HG03521 (cell line): ENCODE data around the gene WDFY4.

ENCODE experiments used
- ATAC-seq: cut with Tn5 transposase; IDR thresholded peaks from one replicate; pipeline ENCODE4 v1.9.1; 2021; ENCODE audit warnings: mild to moderate bottlenecking, moderate library complexity; ENCODE audit not compliant: unreplicated experiment

Gene WDFY4

GRCh38 chr10:49007129-49007528 lies 322.5 kb downstream of the WDFY4 start:
- no peak for ATAC-seq

- no peak for ATAC-seq
Measured at GRCh38 chr10:49008091-49008490, 323.4 kb downstream of the WDFY4 start.

DNA sequence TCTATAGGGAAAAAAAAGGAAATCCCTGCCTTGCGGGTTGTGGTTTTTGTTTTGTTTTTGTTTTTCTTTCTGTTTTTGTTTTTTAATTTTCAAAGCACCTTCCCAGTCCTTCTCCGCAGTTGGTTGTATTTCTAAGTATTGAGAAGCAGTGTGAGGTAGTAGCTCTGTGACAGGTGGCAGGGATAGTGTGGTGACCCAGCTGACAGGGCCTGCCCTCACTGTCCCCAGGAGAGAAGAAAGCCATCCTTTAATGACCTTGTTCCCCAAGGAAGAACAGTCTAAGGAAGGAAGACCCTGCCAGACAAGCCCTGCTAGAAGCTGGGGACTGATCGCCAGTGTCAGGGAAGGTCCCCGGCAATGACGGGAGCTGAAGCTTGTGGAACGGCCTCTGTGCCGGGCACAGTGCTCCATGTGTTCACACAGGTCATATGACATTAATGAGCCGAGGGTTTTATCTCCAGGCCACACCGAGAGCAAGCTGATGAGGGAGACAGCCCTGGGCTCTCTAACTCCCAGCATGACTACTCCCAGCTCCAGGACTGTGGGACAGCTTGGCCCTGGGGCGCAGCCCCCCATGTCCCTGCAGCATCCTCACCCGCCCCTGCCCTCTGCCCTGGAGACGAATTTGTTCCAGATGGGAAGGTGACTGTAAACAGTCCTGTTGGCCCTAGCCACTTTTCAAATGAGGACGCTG lies 324.0 kb downstream of the WDFY4 start:
- ATAC-seq: no peak

DNA sequence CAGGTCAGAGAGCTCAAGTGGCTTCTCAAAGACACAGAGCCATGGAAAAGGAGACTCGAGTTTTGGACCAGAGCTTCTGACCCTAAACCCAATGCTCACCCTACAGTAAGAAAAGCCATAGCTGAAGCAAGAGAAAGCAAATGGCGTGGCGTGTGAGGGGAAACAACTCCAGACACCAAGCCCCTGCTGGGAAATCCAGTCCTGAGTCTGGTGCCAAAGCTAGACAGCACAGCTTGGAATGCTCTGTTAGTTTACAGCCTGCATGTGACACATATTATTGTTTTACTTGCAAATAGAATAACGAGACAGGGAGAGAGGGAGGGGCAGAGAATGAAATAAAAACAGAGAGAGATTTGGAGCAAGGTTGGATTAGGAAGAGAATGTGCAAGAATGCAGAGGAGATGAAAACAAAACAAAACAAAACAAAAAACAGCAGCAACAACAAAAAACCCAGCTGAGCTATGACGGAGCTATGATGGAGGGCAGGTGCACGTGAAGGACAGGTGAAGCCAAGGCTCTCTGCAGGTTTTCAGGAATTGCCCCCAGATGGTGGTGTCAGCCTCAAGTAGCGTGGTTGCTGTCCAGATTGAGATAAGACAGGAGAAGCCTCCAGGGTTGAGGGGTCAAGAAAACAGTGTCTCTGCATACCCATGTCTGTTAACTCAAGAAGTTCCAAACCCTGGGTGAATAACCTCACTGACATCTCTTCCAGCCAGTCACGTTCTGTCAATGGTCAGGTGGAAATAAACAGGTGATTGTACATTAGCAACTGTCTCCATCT lies 324.7 kb downstream of the WDFY4 start:
- no peak for ATAC-seq

GRCh38 chr10:49010295-49010694 lies 325.6 kb downstream of the WDFY4 start:
- no peak for ATAC-seq

- ATAC-seq: no peak
Measured at GRCh38 chr10:49010865-49011264, 326.2 kb downstream of the WDFY4 start.

- ATAC-seq: no peak
Measured at GRCh38 chr10:49011756-49012155, 327.1 kb downstream of the WDFY4 start.

GRCh38 chr10:49012603-49013002 lies 327.9 kb downstream of the WDFY4 start:
- ATAC-seq: no peak

GRCh38 chr10:49015700-49016099 lies 331.0 kb downstream of the WDFY4 start:
- no peak for ATAC-seq

DNA sequence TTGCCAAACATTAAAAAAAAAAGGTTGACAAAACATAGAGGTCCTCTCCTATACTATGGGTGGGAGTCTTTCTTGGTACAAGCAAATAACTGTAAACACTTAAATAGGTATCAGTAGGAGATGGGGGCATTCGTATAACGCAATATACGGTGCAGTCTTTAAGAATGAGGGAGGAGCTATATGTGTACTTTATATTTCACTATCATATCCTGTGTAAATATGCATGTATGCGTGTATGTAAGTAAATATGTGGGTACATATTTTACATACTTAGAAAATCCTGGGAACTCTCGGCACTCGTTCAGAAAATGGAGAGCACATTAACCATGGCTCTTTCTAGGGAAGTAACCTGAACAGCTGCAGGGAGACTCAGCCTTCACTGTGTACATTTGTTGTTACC lies 337.0 kb downstream of the WDFY4 start:
- ATAC-seq: no peak

- no peak for ATAC-seq
Measured at GRCh38 chr10:49023071-49023470, 338.4 kb downstream of the WDFY4 start.

DNA sequence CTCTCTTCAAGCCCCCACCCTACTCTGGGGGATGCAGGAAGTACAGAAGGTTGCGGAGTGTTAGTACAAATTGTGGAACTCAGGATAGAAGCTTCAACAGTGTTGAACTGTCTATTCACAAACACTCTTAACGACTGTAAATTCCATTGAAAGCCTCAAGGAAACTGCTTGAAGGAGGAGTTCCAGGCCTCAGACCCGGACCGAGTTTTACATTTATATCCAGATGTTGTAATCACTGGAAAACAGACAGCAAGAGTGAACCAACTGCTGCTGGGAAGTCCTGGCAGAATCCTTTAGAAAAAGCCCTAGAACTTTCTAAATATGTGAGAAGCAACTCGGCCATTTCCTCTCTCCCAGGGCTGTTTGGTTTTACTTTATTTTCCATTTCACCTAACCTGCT lies 339.1 kb downstream of the WDFY4 start:
- ATAC-seq: no peak

DNA sequence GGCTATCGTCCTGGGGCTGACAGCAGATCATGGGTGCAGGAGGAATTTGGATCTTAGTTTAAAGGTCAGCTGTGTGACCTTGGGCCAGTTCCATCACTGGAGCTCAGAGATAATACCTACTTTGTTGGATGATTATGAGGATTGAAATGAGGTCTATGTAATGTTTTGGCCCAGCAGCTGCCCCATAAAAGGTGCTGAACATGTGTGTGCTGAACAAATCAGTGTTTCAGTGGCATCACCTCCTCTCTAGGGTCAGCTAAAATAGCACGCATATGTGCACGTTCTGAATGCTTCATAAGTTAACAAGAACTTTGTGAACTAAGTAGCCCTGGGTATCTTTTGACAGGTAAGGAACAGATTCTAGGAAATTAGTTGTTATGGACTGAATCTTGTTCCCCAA lies 339.8 kb downstream of the WDFY4 start:
- ATAC-seq: no peak

DNA sequence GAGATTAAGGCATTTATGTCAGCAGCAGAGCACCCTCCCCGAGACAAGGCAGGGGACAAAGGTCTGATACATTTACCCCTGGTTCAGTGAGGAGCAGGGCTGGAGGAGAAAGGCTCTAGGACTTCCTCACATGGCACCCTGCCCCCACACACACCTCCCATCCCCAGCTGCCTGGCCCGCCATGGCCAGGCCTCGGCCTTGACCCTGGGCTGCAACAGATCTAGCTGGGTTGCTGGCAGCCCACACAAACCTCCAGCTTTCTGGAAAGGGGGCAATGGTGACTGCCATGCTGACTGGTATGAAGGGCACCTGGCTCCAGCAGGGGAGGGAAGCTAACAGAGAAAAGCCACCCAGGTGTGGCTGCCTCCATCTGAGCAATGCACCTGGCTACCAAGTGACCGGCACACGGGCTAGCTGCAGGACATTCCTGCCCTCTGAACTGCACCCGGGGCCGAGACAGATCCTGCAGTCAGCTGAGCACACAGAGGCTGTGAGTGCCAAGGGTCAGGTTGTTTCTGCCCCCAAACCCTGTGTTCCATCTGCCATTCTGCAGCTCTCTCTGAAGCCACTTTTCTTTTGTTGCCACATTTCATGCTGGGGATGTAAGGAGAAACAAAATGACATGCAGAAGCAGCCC lies 340.8 kb downstream of the WDFY4 start:
- no peak for ATAC-seq

GRCh38 chr10:49028639-49029038 lies 344.0 kb downstream of the WDFY4 start:
- ATAC-seq: no peak

DNA sequence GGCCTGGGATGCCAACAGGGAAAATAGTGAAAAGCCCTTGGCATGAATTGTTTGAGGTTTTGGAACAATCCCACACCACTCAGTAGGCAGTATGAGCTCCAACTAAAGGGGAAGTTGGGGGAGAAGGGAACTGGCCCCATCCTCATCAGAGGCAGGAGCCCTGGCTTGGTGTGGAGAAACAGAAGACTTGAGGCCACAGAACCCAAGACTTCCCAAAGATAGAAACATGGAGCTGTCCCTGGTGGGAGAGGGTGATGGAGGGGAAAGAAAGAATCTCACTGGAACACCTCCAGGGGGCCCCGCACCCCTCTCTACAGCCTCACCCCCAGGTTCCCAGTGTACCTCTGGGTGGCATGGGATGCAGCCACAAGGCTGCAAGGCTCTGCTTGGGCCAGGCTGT lies 345.0 kb downstream of the WDFY4 start:
- no peak for ATAC-seq
